GM12892 (cell line): ENCODE measurements around the gene MOGAT1.
A peak's percentile ranks its signal among the peaks of the same experiment; 100 is the strongest.

Experiments used
- DNase-seq: peaks from one replicate; pipeline ENCODE4 v3.0.0; 2011; ENCODE audit not compliant: insufficient read length
- FAIRE-seq: peaks from 2 replicates; lab custom pipeline; 2011; peaks lifted over from hg19 to GRCh38; lab: Jason Lieb, UNC
- POLR2A ChIP-seq: IDR thresholded peaks from 2 replicates; pipeline ENCODE4 v1.6.1; 2011; ENCODE audit warnings: low read depth, low read length, control low read depth
- POLR2AphosphoS5 ChIP-seq: IDR thresholded peaks from 2 replicates; pipeline ENCODE4 v1.6.1; 2011; ENCODE audit warnings: low read depth, low read length, control low read depth
- TAF1 ChIP-seq: IDR thresholded peaks from 2 replicates; pipeline ENCODE4 v1.6.1; 2011; ENCODE audit warnings: low read depth, mild to moderate bottlenecking, control low read depth, low read length, borderline replicate concordance

Gene MOGAT1

DNA sequence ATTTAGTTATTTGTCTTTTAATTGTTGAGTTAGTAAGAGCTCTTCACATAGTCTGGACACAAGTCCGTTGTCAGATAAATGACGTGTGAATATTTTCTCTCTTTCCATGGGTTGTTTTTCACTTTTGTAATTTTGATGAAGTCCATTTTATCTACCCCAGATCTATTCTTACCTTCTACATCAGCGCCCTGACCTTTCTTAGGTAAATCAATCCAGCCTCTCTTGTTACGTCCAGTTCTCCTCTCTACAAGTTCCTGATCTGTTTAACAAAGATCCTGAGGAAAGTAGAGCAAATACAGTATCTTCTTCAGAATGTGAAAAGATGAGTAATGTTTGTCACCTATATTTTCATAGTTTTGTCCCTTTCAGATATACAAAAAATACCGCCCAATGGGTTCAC, 66.9 kb downstream of the MOGAT1 start:
- TF ChIP-seq POLR2AphosphoS5 = no peak
- no peak for TF ChIP-seq POLR2A
- no peak for TF ChIP-seq TAF1
- FAIRE-seq (no peak), DNase-seq (no peak)

DNA sequence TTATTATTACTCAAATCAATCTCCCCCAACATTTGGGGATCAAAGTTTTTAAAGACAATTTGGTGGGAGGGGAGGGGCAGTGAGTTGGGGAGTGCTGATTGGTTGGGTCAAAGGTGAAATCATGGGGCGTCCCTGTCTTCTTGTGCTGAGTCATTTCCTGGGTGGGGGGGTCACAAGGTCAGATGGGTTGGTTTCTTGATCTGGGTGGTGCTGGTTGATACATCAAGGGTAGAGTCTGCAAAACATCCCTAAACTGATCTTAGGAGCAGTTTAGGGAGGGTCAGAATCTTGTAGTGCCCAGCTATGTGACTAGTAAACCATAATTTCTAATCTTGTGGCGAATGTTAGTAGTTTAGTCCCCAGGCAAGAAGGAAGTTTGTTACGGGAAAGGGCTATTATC, 67.4 kb downstream of the MOGAT1 start:
- DNase-seq = no peak
- FAIRE-seq = no peak
- no peak for TF ChIP-seq POLR2AphosphoS5
- no peak for TF ChIP-seq TAF1
- no peak for TF ChIP-seq POLR2A

DNA sequence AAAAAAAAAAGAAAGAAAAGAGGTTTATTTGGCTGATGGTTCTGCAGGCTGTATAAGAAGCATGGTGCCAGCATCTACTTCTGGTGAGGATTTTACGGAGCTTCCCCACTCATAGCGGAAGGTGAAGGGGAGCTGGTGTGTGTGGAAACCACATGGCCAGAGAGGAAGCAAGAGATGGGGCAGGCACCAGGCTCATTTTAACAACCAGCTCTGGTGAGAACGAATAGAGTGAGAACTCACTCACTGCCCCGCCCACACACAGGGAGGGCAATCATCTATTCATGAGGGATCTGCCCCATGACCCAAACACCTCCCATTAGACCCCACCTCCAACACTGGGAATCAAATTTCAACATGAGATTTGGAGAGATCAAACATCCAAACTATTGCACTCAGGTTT, 68.5 kb downstream of the MOGAT1 start:
- no peak for TF ChIP-seq TAF1
- TF ChIP-seq POLR2AphosphoS5 = no peak
- no peak for TF ChIP-seq POLR2A
- FAIRE-seq = no peak
- DNase-seq = no peak

DNA sequence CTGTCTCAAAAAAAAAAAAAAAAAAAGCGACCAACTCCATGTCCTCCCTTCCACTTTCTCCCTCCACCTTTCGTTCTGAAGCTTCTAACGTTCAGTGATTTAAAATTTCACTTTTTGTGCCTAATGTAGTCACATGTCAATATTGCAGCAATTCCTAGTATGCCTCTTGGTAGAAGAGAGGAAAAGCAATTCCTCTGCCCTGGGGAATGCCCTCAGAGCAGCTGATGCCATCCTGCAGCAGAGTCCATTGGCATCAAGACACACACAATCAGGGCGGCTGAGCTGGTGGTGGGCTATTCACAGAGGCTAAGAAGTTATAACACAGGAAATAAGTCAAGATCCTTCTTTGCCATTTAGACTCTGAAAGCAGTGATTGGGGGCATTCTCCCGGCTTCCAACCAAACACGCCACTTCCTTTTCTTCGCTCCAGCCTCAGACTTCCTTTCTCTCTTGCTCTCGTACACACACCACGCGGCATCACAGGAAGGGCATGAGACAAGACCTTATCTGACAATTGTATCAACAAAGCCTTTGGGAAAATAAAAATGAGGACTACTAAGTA, 71.9 kb downstream of the MOGAT1 start:
- FAIRE-seq (no peak), DNase-seq (no peak)
- TF ChIP-seq POLR2AphosphoS5 = no peak
- TF ChIP-seq TAF1 = no peak
- TF ChIP-seq POLR2A = no peak

DNA sequence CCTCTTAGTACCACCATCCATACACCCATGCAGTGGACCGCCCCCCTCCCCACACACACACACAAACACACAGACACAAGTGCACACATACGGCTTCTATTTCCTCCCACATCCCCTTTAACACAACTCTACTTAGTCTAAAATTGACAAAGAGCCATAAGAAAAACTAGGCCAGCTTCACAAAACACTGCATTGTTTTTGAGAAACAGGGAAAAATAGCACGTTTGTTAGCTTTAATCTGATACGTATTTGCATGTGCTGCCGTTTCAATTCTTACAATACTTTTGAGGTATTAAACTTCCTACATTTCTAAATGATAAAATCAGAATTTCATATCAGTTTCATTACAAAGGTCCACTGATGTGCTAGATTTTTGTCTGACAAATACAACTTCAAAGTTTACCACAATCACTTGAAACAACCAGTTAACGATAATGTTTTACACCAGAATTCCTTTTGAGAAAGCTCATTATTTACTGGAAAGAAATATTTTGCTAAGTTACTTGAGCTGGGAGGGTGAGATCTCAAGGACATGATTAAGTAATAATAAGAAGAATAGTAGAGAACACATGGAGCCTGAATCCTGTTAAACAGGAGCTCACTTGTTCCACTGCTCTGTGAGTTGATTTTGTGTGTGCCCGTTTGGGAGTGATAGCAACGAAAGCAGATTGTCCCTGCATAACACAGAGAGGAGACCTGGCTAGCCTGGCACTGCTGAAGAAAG, 74.5 kb downstream of the MOGAT1 start:
- FAIRE-seq (no peak), DNase-seq (no peak)
- TF ChIP-seq TAF1 (no peak), POLR2AphosphoS5 (no peak), POLR2A (no peak)

DNA sequence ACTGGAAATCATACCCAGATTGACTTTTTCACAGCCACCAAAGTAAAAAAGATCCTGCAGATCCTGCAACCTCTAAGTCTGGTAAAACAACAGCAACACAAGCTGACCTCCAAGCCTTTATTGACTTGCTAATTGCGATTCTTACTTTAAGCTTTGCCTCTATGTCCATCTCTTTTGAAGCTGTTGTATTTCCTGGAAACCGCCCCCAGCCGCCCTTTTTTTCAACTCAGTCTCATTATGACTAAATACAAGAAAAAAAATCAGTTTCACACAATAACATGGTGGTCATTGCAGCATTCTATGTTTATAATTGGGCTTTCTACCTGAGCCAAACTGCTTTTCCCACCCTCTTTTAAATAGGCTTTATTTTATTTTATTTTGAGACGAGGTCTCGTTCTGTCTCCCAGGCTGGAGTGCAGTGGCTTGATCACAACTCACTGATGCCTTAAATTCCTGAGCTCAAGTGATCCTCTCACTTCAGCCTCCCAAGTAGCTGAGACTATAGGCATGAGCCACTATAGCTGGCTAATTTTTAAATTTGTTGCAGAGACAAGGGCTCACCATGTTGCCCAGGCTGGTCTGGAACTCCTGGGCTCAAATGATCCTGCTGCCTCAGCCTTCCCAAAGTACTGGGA, 76.2 kb downstream of the MOGAT1 start:
- TF ChIP-seq POLR2AphosphoS5 = no peak
- no peak for TF ChIP-seq POLR2A
- no peak for TF ChIP-seq TAF1
- FAIRE-seq (peak; percentile 84), DNase-seq (peak; percentile 15)

DNA sequence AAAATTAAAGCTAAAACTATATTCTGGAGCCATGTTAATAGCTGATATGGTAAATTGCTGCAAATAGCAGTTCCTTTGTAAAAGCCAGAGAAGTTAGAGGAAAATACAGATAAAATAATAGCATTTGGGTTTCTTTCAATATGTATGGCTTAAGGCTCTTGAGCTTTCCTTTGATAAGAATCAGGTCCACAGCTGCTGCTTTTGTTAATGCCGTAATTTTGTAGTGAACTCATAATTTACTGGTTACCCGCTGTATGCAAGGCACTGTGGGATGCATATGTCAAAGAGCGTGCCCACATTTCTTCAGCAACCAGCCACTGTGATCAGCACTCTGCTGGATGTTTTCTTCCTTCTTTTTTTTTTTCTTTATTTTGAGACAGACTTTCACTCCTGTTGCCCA, 79.1 kb downstream of the MOGAT1 start:
- TF ChIP-seq POLR2AphosphoS5 (no peak), TAF1 (no peak), POLR2A (no peak)
- DNase-seq (no peak), FAIRE-seq (no peak)

DNA sequence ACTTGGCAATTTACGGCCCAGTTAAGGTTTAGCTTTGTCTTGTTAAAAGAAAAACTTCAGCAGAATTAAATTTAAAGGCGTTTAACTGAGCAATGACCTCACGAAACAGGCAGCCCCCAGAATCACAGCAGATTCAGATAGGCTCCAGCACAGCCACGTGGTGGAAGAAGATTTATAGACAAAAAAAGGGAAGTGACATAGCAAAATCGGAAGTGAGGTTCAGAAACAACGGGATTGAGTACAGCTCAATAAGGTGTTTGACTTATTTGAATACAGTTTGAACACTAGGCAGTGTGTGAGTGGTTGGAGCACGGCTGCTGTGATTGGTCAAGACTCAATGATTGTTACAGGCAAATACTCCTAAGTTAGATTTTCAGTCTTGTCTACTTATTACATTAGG, 79.8 kb downstream of the MOGAT1 start:
- FAIRE-seq (peak; percentile 81), DNase-seq (no peak)
- TF ChIP-seq TAF1 (no peak), POLR2A (no peak), POLR2AphosphoS5 (no peak)

DNA sequence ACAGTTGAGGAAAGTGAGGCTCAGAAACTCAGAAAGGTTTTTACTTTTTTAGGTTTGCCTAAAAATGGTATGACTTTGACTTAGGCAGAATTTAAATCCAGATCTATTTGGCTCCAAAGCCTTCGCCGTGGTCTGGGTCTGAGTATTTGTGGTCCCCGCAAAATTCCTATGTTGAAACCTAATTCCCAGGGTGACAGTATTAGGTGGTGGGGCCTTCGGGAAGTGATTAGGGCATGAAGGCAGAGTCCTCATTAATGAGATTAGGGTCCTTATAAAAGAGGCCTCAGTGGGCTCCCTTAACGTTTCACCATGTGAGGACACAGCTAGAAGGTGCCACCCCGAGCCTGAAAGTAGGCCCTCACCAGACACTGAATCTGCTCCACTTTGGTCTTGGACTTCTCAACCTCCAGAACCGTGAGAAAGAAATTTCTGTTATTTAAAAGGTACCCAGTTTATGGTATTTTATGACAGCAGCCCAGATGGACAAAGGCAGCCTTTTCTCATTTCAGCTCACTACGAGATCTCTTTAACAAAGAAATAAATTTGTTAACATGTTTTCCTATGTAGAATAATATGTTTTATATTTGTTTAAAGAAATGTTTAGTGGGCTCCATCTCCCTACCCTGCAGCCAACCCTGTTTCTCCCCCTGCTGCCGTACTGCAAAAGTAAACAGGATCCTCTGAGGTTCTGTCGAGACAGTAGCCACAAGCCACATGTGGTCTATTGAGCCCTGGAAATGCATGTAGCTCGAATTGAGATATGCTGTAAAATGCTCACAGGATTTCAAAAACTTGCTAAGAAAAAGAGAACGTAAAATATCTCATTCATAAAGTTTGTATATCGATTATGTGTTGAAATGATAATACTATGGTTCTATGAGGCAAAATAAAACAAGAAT, 80.6 kb downstream of the MOGAT1 start:
- FAIRE-seq (no peak), DNase-seq (no peak)
- TF ChIP-seq TAF1 (no peak), POLR2AphosphoS5 (no peak), POLR2A (no peak)

DNA sequence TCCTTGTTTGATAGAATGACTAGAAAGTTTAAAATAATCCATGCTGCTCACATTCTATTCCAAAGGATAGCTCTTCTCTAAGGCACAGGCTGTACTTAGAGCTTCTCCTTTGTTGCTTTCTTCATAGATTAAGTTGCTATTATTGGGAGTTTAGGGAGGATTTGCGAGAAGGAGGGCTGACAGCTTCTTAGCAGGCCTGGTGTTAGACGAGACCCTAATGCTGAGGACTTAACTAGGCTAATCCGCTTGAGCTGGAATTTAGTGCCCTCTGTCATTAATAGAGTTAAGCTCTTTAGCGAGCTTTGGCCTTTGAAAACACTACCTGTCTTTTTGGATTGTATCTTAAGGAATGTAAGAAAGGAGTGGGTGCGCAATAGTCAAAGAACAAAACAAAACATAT, 81.3 kb downstream of the MOGAT1 start:
- no peak for DNase-seq
- no peak for TF ChIP-seq POLR2A
- no peak for TF ChIP-seq TAF1
- no peak for TF ChIP-seq POLR2AphosphoS5
- no peak for FAIRE-seq
